Measurements from ENCODE around the gene ZNF169. TPM values are rescaled to one million over a fixed set of nuclear protein-coding genes. Genes with fewer than 3 reads are reported as not detected.
"Not testable (repeated sequence)": the region's sequence is repeated elsewhere in the genome, so short reads cannot be mapped to it uniquely, and the experiment has no call there.

Gene ZNF169
- total RNA-seq, 1 donor from 2014 or later: 1.7 TPM

GRCh38 chr9:94277885-94278536 is 18.9 kb downstream of the ZNF169 start:
- ATAC-seq (ENCODE audit: poor library complexity): no peak
- no peak for DNase-seq
- intact Hi-C loops (cut with DNase I): no loop called here

- intact Hi-C loops (cut with DNase I): no loop called here
- DNase-seq (no peak), ATAC-seq (ENCODE audit: poor library complexity) (no peak)
Measured at GRCh38 chr9:94280409-94280989, 21.4 kb downstream of the ZNF169 start.

GRCh38 chr9:94281101-94281500 is 22.0 kb downstream of the ZNF169 start:
- no peak for DNase-seq
- intact Hi-C loops (cut with DNase I): no loop called here

GRCh38 chr9:94286116-94286515 is 27.0 kb downstream of the ZNF169 start:
- ATAC-seq (ENCODE audit: poor library complexity) (no peak), DNase-seq (no peak)
- intact Hi-C loops (cut with DNase I): no loop called here

More at GRCh38 chr9:94281101-94281500, 22.0 kb downstream of the ZNF169 start:
- no peak for ATAC-seq (ENCODE audit: poor library complexity)

GRCh38 chr9:94287877-94288513 is 28.9 kb downstream of the ZNF169 start:
- peak; percentile 93 for ATAC-seq (ENCODE audit: poor library complexity)
- DNase-seq: no peak

GRCh38 chr9:94289691-94290090 is 30.6 kb downstream of the ZNF169 start:
- intact Hi-C loops (cut with DNase I): no loop called here
- ATAC-seq (ENCODE audit: poor library complexity) (no peak), DNase-seq (no peak)

More at GRCh38 chr9:94287877-94288513, 28.9 kb downstream of the ZNF169 start:
- intact Hi-C loops (cut with DNase I): no loop called here

GRCh38 chr9:94298949-94299599 is 40.0 kb downstream of the ZNF169 start:
- DNase-seq (no peak), ATAC-seq (ENCODE audit: poor library complexity) (no peak)
- intact Hi-C loops (cut with DNase I): no loop called here

GRCh38 chr9:94300470-94301301 is 41.6 kb downstream of the ZNF169 start:
- intact Hi-C loops (cut with DNase I): no loop called here
- DNase-seq (no peak), ATAC-seq (ENCODE audit: poor library complexity) (no peak)

GRCh38 chr9:94301583-94301982 is 42.5 kb downstream of the ZNF169 start:
- intact Hi-C loops (cut with DNase I): no loop called here
- DNase-seq: no peak
- no peak for ATAC-seq (ENCODE audit: poor library complexity)

GRCh38 chr9:94302426-94302825 is 43.3 kb downstream of the ZNF169 start:
- intact Hi-C loops (cut with DNase I): no loop called here
- ATAC-seq (ENCODE audit: poor library complexity) (no peak), DNase-seq (no peak)

- intact Hi-C loops (cut with DNase I): no loop called here
- DNase-seq: no peak
- no peak for ATAC-seq (ENCODE audit: poor library complexity)
Measured at GRCh38 chr9:94303321-94303720, 44.2 kb downstream of the ZNF169 start.

GRCh38 chr9:94315034-94315984 is 56.2 kb downstream of the ZNF169 start:
- peak; percentile 38 for ATAC-seq (ENCODE audit: poor library complexity)
- intact Hi-C loops (cut with DNase I); DNase-seq: not testable (repeated sequence)

GRCh38 chr9:94316236-94316635 is 57.1 kb downstream of the ZNF169 start:
- DNase-seq; ATAC-seq (ENCODE audit: poor library complexity); intact Hi-C loops (cut with DNase I): not testable (repeated sequence)

GRCh38 chr9:94317949-94318657 is 59.0 kb downstream of the ZNF169 start:
- intact Hi-C loops (cut with DNase I); DNase-seq; ATAC-seq (ENCODE audit: poor library complexity): not testable (repeated sequence)

- intact Hi-C loops (cut with DNase I); DNase-seq: not testable (repeated sequence)
- peak; percentile 77 for ATAC-seq (ENCODE audit: poor library complexity)
Measured at GRCh38 chr9:94322342-94322940, 63.3 kb downstream of the ZNF169 start.

GRCh38 chr9:94323153-94323798 is 64.2 kb downstream of the ZNF169 start:
- ATAC-seq (ENCODE audit: poor library complexity); intact Hi-C loops (cut with DNase I); DNase-seq: not testable (repeated sequence)

Measured in Right ventricle myocardium superior (tissue), 1 donor.